Measurements from ENCODE around the gene TMEM178B. TPM values are rescaled to one million over a fixed set of nuclear protein-coding genes. Genes with fewer than 3 reads are reported as not detected.

Gene TMEM178B
- total and polyA plus RNA-seq, 2 of the 4 experiments (the other 2 are of a cell fraction): under 0.01 to 0.05 TPM

GRCh38 chr7:141378405-141378804 lies 304.5 kb downstream of the TMEM178B start:
- H3K27me3 ChIP-seq (ENCODE audit: control insufficient read depth, insufficient read depth, low read length): no peaks in the 10 kb centered on the region
- H2AK5ac ChIP-seq (ENCODE audit: low read depth, low read length): no peak overlapping the region
- no peak overlapping the region for H3K4me3 ChIP-seq (ENCODE audit: insufficient read depth, low read depth, low read length)
- H4K91ac ChIP-seq (ENCODE audit: insufficient read depth, low read depth, low read length): no peak overlapping the region
- ATAC-seq (ENCODE audit: low read depth) (no peak), DNase-seq (no peak)
- H2BK15ac ChIP-seq (ENCODE audit: low read depth, low read length): no peak overlapping the region
- H3K14ac ChIP-seq (replicated peaks; ENCODE audit: low read depth, low read length): no peak overlapping the region
- no peaks in the 10 kb centered on the region for H3K9me1 ChIP-seq (ENCODE audit: insufficient read depth, low read length)
- H2AK9ac ChIP-seq (replicated peaks; ENCODE audit: low read depth, low read length, poor library complexity): no peak overlapping the region
- H3K27ac ChIP-seq (ENCODE audit: insufficient read depth, low read length): no peak overlapping the region
- H4K20me1 ChIP-seq (ENCODE audit: insufficient read depth, low read length): no peaks in the 10 kb centered on the region
- no peak overlapping the region for H2BK120ac ChIP-seq (ENCODE audit: low read depth, low read length)
- H4K8ac ChIP-seq (ENCODE audit: low read depth in 2 of 2, low read length in 2 of 2): no peak overlapping the region
- POLR2A ChIA-PET (ENCODE audit: unreplicated experiment): no interaction called here
- in situ Hi-C loops (cut with MboI; ENCODE audit: low sequenced_read_pairs) (no loop called here), intact Hi-C loops (cut with micrococcal nuclease) (no loop called here), dilution Hi-C loops (cut with HindIII; ENCODE audit: low sequenced_read_pairs, unreplicated experiment) (no loop called here)
- H3K23ac ChIP-seq (ENCODE audit: low read depth, low read length): no peak overlapping the region
- H3K9ac ChIP-seq (ENCODE audit: low read depth, low read length): no peak overlapping the region
- H2BK20ac ChIP-seq (ENCODE audit: low read depth, low read length): no peak overlapping the region
- H4K5ac ChIP-seq (ENCODE audit: low read depth, low read length): no peak overlapping the region
- H3K9me3 ChIP-seq (ENCODE audit: control insufficient read depth, insufficient read depth, low read length): peaks cover 3% of the 10 kb centered on the region; the same call in 1 of the 2 replicates
- WGBS, 2 experiments (ENCODE audit: extremely low coverage in 2 of 2, insufficient read length in 1 of 2): no CpG with 5 or more reads among the region's 2 CpGs
- H3K36me3 ChIP-seq (ENCODE audit: control insufficient read depth, insufficient read depth, low read length): no peaks in the 10 kb centered on the region
- H3K4ac ChIP-seq (ENCODE audit: low read depth, low read length): no peak overlapping the region
- no peak overlapping the region for H3K4me2 ChIP-seq (ENCODE audit: low read depth, low read length)
- CTCF ChIA-PET: interaction anchor here (0.5 kb wide), 1 partner anchor 383 kb away, joined by 6 read pairs; no protein-coding TSS in a partner anchor
- H2BK5ac ChIP-seq (ENCODE audit: low read depth, low read length, poor library complexity, severe bottlenecking): no peak overlapping the region
- TF ChIP-seq ELK1 (IDR thresholded peaks at IDR 0.05; ENCODE audit: borderline replicate concordance, low read depth, low read length) (no peak), CTCF (conservative IDR thresholded peaks at IDR 0.05; ENCODE audit: low read depth, low read length) (no peak), CHD1 (IDR thresholded peaks at IDR 0.05; ENCODE audit: low read depth, low read length) (no peak), FOS (IDR thresholded peaks at IDR 0.05; ENCODE audit: low read depth, low read length) (no peak), NFE2L2 (IDR thresholded peaks at IDR 0.05; ENCODE audit: low read depth, low read length) (no peak), POLR2A (IDR thresholded peaks at IDR 0.05; ENCODE audit: low read depth, low read length) (no peak)
- no peak overlapping the region for H3K56ac ChIP-seq (ENCODE audit: extremely low read depth, insufficient read depth, low read length)
- no peaks in the 10 kb centered on the region for H3K79me1 ChIP-seq (ENCODE audit: low read depth in 1 of 2, low read length in 2 of 2)
- H3K4me1 ChIP-seq (ENCODE audit: control insufficient read depth, insufficient read depth, low read length): no peaks in the 10 kb centered on the region
- BruUV-seq (replicated peaks): no TSS peak
- H3K18ac ChIP-seq (ENCODE audit: low read depth, low read length): no peak overlapping the region
- H2AFZ ChIP-seq (replicated peaks; ENCODE audit: low read length, poor library complexity): no peak overlapping the region

Measured in IMR-90 (cell line).